Left kidney (tissue), 2 donors: ENCODE measurements around the gene EVX2. TPM values are rescaled to one million over a fixed set of nuclear protein-coding genes. Genes with fewer than 3 reads are reported as not detected.

Source experiments
- DNase-seq: peaks from one replicate; pipeline ENCODE4 v3.0.0-alpha.2; 2013
- polyA plus RNA-seq: library from polyadenylated mRNA; unstranded; fragments of 120-200 nt; gene quantifications from one replicate; pipeline ENCODE4 v1.2.1, GENCODE V29; 2013; ENCODE audit not compliant: insufficient read length

Gene EVX2
- polyA plus RNA-seq, 1 donor = not detected

- DNase-seq = no peak
These were observed 38.4 kb upstream of the EVX2 start for GRCh38 chr2:176122052-176122682.

- DNase-seq = no peak
These were observed 37.7 kb upstream of the EVX2 start for GRCh38 chr2:176121190-176122051.

GRCh38 chr2:176120364-176121189, 36.8 kb upstream of the EVX2 start:
- no peak for DNase-seq

GRCh38 chr2:176118601-176119339, 35.0 kb upstream of the EVX2 start:
- peak; percentile 95 for DNase-seq

GRCh38 chr2:176117823-176118371, 34.1 kb upstream of the EVX2 start:
- DNase-seq = no peak

- DNase-seq = no peak
These were observed 33.5 kb upstream of the EVX2 start for GRCh38 chr2:176117162-176117822.

- no peak for DNase-seq
These were observed 32.4 kb upstream of the EVX2 start, which contains the start of gene HOXD10 for GRCh38 chr2:176115883-176116813. Gene HOXD10, plus strand, starts transcription at chr2:176116778. Its CDS starts 56 bp downstream, at chr2:176116834.

- no peak for DNase-seq
These were observed 31.3 kb upstream of the EVX2 start for GRCh38 chr2:176114930-176115625.

- DNase-seq = no peak
These were observed 30.6 kb upstream of the EVX2 start for GRCh38 chr2:176114120-176114929.

GRCh38 chr2:176112375-176113302, 28.9 kb upstream of the EVX2 start:
- DNase-seq = no peak

GRCh38 chr2:176111846-176112374, 28.1 kb upstream of the EVX2 start:
- DNase-seq = no peak

GRCh38 chr2:176111309-176111663, 27.5 kb upstream of the EVX2 start:
- DNase-seq = peak; percentile 92

- no peak for DNase-seq
These were observed 26.9 kb upstream of the EVX2 start for GRCh38 chr2:176110415-176111308.

GRCh38 chr2:176109946-176110345, 26.2 kb upstream of the EVX2 start:
- DNase-seq = no peak

GRCh38 chr2:176109192-176109901, 25.6 kb upstream of the EVX2 start:
- DNase-seq = no peak
